Ectodermal cell (in vitro differentiated cells): Measurements from ENCODE around the gene ZNF385B.

Experiments used
- H3K27ac ChIP-seq: 2 replicates; pipeline ENCODE4 v1.7.0; 2013; ENCODE audit warnings: mild to moderate bottlenecking, low read depth, low read length; ENCODE audit not compliant: insufficient read depth, poor library complexity, severe bottlenecking
- H3K27me3 ChIP-seq: 2 replicates; pipeline ENCODE4 v1.7.0; 2013; ENCODE audit warnings: mild to moderate bottlenecking, low read length; ENCODE audit not compliant: insufficient read depth, control insufficient read depth, poor library complexity, severe bottlenecking
- H3K36me3 ChIP-seq: one replicate; pipeline ENCODE4 v1.7.0; 2013; ENCODE audit warnings: low read length; ENCODE audit not compliant: control insufficient read depth, insufficient read depth
- H3K4me1 ChIP-seq: one replicate; pipeline ENCODE4 v1.7.0; 2013; ENCODE audit warnings: low read length; ENCODE audit not compliant: control insufficient read depth, insufficient read depth
- H3K4me3 ChIP-seq: 2 replicates; pipeline ENCODE4 v1.7.0; 2013; ENCODE audit warnings: low read depth, low read length, control low read depth; ENCODE audit not compliant: insufficient read depth
- H3K9me3 ChIP-seq: 2 replicates; pipeline ENCODE4 v1.7.0; 2013; ENCODE audit warnings: mild to moderate bottlenecking, low read length, moderate library complexity; ENCODE audit not compliant: control insufficient read depth
- whole genome bisulfite sequencing, 2 experiments: methylation state at CpG; one replicate each; pipeline ENCODE4 v1.1.7; 2013; ENCODE audit warnings: missing lambda C conversion rate in 2 of 2; 5-methylcytosine and 5-hydroxymethylcytosine counted together

The ZNF385B gene

DNA sequence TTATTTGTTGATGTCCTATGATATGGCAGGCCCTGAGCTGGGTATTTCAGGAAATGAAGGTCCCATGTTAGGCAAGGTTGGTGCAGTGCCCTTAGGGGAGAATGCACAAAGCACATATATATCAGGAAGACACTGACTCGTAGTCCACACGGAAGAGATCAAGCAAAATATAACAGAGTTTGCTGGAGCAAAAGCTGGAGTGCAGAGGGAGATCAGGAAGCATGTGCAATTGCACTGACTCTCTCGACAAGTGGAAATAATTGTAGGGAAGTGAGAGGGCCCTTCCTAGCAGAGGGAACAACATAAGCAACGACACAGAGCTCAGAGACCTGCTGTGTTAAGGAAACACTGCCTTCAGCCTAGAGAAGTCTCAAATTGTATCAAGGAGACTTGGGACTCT is 4.2 kb downstream of the ZNF385B start:
- no peaks in the 10 kb centered on the region for H3K4me1 ChIP-seq
- WGBS, 2 experiments, result 76 to 79% methylated on average over 4 of the region's 4 CpGs
- H3K27ac ChIP-seq, result no peak overlapping the region
- H3K36me3 ChIP-seq, result no peaks in the 10 kb centered on the region
- no peak overlapping the region for H3K4me3 ChIP-seq
- H3K27me3 ChIP-seq, result peaks cover 46% of the 10 kb centered on the region
- no peaks in the 10 kb centered on the region for H3K9me3 ChIP-seq

DNA sequence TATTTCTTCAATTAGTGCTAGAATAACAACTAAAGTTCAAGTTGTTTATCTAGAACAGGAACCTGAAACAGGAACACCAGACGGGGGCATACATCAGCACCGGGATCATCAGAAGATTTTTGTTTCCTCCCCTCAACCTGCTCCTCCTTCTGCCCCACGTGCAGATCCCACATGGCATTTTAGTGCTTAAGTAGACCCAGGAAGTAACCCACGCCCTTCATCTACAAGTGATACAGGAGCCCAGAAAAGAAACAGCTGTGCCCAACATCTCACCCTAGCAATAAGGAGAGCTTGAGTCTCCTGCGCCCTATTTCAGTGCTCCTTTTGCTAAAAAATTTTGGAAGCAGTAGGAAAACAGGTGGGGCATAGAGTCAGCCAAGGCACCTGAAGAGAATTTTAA is 5.2 kb downstream of the ZNF385B start:
- 78 to 81% methylated on average over 5 of the region's 5 CpGs for WGBS, 2 experiments
- peaks cover 35% of the 10 kb centered on the region for H3K27me3 ChIP-seq
- no peaks in the 10 kb centered on the region for H3K9me3 ChIP-seq
- no peak overlapping the region for H3K27ac ChIP-seq
- H3K36me3 ChIP-seq, result no peaks in the 10 kb centered on the region
- H3K4me1 ChIP-seq, result no peaks in the 10 kb centered on the region
- no peak overlapping the region for H3K4me3 ChIP-seq

DNA sequence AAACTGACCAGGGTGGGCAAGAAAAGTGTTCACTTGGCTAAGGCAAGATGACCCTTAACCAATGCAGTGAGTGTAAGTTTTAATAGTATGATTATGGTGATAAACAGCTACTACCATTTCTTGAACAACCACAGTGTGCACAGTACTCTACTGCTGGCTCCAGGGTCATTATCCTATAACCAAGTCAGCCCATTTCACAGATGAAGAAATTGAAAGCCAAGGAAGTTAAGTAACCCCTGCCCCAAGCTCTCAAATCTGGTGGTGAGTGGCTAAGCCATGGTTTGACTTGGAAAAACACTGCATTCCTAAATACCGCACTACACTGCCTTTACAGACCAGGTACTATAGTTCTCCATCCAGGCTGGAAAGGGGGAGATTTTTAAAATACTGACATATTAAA is 5.7 kb downstream of the ZNF385B start:
- H3K4me3 ChIP-seq, result no peak overlapping the region
- H3K36me3 ChIP-seq, result no peaks in the 10 kb centered on the region
- H3K27ac ChIP-seq, result no peak overlapping the region
- peaks cover 31% of the 10 kb centered on the region for H3K27me3 ChIP-seq
- no peaks in the 10 kb centered on the region for H3K4me1 ChIP-seq
- H3K9me3 ChIP-seq, result no peaks in the 10 kb centered on the region
- 100% methylated on average over 1 of the region's 1 CpG for WGBS, 2 experiments

DNA sequence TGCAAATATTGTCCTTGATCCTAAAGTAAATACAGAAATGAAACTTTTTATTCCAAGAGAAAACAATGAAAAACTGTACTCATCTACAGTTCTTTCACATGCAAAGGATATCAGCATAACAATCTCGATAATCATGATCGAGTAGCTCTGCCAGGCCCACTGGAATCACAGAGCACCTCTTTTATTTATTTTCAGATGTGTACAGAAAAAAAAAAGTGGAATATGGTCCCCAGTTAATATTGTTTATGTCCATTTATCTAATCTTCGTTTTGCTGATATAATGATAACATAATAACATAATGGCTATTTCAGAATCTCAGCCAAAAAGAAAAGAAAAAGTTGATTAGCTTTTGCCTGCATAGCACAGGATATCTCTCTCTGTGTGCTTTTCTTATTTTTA is 6.5 kb downstream of the ZNF385B start:
- Histone ChIP-seq H3K4me3 (no peak overlapping the region), H3K36me3 (no peaks in the 10 kb centered on the region), H3K4me1 (no peaks in the 10 kb centered on the region), H3K9me3 (no peaks in the 10 kb centered on the region), H3K27me3 (peaks cover 23% of the 10 kb centered on the region), H3K27ac (no peak overlapping the region)
- WGBS, 2 experiments, result 92% methylated on average over 2 of the region's 3 CpGs

DNA sequence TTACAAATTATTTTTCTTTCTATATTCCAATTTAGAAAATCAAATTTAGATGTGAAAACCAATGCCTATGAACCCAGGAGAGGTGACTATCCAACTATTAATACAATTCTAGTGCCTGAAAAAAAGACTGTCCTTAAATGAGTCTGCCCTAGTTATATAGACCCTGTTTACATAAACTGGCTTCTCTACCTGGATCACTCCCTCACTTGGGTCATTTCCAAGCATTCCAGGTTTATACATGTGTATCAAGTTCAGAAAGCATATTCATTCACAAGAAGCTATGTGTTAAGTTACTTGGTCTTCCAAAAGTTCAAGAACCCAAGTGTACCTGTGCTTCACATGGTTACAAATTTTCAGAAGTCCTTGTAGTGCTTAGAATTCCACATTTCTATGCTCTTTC is 8.3 kb downstream of the ZNF385B start:
- Histone ChIP-seq H3K4me1 (no peaks in the 10 kb centered on the region), H3K27me3 (peaks cover 5% of the 10 kb centered on the region), H3K27ac (no peak overlapping the region), H3K36me3 (no peaks in the 10 kb centered on the region), H3K4me3 (no peak overlapping the region), H3K9me3 (no peaks in the 10 kb centered on the region)

DNA sequence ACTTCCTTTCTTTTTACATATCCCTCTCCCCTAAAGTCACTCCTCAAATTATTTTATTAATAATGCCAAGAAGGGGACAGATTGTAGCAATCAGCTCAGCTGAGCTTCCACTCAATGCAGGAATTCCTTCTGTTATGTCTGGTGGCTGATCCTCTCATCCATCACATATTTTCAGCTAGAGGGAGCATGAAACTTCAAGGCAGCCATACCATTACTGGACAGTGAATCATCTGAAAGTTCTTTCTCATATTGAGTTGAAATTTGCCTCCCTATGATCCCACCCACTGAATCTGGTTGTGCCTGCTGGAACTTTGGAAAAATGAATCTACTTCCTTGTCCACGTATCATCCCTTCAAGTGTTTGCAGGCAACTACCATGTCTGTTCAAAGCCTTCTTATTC is 11.2 kb downstream of the ZNF385B start:
- Histone ChIP-seq H3K4me3 (no peak overlapping the region), H3K9me3 (no peaks in the 10 kb centered on the region), H3K36me3 (no peaks in the 10 kb centered on the region), H3K27ac (no peak overlapping the region), H3K27me3 (no peaks in the 10 kb centered on the region), H3K4me1 (no peaks in the 10 kb centered on the region)
- 94 to 100% methylated on average over 1 of the region's 1 CpG for WGBS, 2 experiments

DNA sequence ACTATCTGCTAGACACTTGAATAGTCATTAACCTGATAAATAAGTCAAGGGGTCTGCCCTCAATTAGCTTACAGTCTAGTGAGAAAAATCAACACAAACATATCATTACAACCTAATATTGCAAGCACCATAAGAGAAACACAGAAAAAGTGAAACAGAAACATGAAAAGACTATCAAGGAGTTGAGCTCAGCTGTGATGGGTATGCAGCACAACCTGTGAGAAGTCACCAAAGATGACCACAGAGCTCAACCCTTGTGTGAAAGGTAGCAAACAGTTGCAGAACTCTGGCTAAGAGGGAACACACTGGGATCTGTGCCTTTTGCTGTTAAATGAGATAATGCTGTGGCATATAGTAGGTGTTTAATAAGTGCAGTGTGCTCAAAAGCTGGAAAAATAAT is 11.7 kb downstream of the ZNF385B start:
- no peaks in the 10 kb centered on the region for H3K27me3 ChIP-seq
- H3K9me3 ChIP-seq, result no peaks in the 10 kb centered on the region
- no peaks in the 10 kb centered on the region for H3K36me3 ChIP-seq
- H3K27ac ChIP-seq, result no peak overlapping the region
- H3K4me3 ChIP-seq, result no peak overlapping the region
- no peaks in the 10 kb centered on the region for H3K4me1 ChIP-seq

DNA sequence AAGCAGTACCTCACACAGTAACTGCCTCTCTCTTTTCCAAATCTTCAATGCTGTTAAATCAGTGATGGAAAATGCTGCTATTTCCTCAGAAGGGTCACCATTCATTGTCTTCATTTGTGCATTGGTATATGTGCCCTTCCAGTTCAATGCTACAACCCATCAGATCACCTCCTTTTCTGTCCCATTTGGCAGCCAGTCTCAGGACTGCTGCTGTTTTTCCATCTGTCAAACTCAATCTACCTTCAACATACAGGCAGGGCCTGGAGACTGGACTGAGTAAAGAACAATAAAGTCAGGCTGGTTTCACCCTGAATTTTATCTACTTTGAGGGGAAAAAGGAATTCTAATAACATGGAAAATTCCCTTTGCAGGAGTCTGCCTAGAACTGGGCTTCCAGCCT is 17.9 kb downstream of the ZNF385B start:
- no peaks in the 10 kb centered on the region for H3K9me3 ChIP-seq
- H3K27me3 ChIP-seq, result no peaks in the 10 kb centered on the region
- no peak overlapping the region for H3K4me3 ChIP-seq
- no peaks in the 10 kb centered on the region for H3K36me3 ChIP-seq
- H3K27ac ChIP-seq, result no peak overlapping the region
- H3K4me1 ChIP-seq, result no peaks in the 10 kb centered on the region

DNA sequence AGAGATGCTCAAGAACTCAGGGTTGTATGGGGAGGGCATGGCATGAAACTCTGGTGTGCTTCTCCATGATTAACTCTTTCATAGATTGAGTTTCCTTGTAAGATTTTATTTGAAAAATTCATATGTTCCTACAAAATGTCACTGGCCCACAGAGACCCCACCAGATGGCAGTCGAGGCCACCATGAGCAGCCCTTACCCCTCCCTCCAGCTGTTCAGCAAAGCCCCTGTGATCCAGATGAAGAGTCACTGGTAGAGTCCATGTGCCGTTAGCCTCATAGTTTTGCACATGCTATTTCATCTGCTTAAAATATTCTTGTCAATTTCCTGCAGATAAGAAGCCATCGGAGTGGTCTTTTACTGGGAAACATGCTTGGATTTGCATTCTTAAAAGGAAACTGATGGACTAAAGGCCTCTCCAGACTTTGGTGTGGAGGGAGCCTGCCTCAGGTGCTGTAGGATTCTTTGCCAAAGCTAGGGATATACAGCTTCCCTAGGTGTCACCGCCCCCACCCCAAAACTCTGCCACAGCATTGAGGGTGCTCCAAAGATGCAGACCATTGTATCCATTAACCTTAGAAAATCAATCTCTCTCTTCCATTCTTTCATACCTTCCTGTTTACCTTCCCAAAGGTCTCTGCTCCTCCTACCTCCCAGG is 18.8 kb downstream of the ZNF385B start:
- no peaks in the 10 kb centered on the region for H3K27me3 ChIP-seq
- no peaks in the 10 kb centered on the region for H3K4me1 ChIP-seq
- no peaks in the 10 kb centered on the region for H3K9me3 ChIP-seq
- H3K27ac ChIP-seq, result no peak overlapping the region
- 60 to 64% methylated on average over 4 of the region's 4 CpGs for WGBS, 2 experiments
- no peak overlapping the region for H3K4me3 ChIP-seq
- H3K36me3 ChIP-seq, result no peaks in the 10 kb centered on the region

DNA sequence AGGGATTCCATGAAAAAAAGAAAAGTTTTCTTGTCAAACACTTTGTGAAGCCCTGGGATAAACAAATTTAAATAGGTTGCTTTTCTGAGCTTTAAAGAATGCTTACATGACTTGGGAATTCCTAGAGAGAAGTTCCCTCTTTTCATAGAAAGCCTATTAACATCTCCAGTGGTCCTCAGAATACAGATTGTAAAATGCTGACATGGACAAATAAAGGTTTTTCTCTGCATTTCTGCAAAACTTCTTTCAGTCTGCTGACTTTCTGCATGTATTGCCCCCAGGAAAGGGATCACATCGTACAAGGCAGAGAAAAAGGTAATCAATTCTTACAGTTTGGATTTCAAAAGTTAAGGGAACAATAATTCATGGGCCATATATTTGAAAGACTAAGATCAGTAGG is 20.6 kb downstream of the ZNF385B start:
- Histone ChIP-seq H3K27me3 (no peaks in the 10 kb centered on the region), H3K9me3 (no peaks in the 10 kb centered on the region), H3K4me3 (no peak overlapping the region), H3K4me1 (no peaks in the 10 kb centered on the region), H3K27ac (no peak overlapping the region), H3K36me3 (no peaks in the 10 kb centered on the region)
- WGBS, 2 experiments, result 97 to 100% methylated on average over 1 of the region's 1 CpG

DNA sequence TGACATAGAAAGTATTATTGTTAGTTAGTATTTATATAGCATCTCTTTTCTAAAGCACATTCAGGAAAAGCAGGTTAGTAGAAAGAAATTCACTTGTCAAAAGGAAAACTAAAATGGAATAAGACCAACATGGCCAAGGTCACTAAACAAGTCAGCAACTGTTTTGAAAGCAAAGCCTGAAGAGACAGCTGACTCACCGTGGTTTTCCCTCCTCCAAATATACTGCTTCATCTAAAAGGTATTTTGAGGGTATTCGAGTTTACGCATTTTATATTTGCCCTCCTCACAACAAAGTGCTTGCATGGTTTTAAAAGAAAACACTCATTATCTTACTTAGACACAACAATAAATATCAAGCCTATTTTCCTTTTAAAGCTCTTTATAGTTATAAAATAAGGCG is 24.0 kb downstream of the ZNF385B start:
- H3K4me1 ChIP-seq, result peaks cover 2% of the 10 kb centered on the region
- H3K27me3 ChIP-seq, result no peaks in the 10 kb centered on the region
- WGBS, 2 experiments, result 84 to 86% methylated on average over 3 of the region's 4 CpGs
- no peaks in the 10 kb centered on the region for H3K36me3 ChIP-seq
- no peaks in the 10 kb centered on the region for H3K9me3 ChIP-seq
- H3K4me3 ChIP-seq, result no peak overlapping the region
- no peak overlapping the region for H3K27ac ChIP-seq
